Astrocyte of the spinal cord (primary cell): ENCODE results near the gene DHDH.

Source experiments
- DNase-seq: peaks from one replicate; pipeline ENCODE4 v3.0.0; 2011; ENCODE audit warnings: low read depth, low spot score
- H3K4me3 ChIP-seq: 2 replicates; pipeline ENCODE4 v1.5.1; 2011; ENCODE audit warnings: low read depth, mild to moderate bottlenecking, low read length, moderate library complexity
- in situ Hi-C: cut with HindIII; loops from 2 replicates; pipeline ENCODE4 v1.10.0; 2017; ENCODE audit warnings: low sequenced_read_pairs
- TF ChIP-seq, protein P1 (sequence below): IDR thresholded peaks from 2 replicates; pipeline ENCODE4 v1.5.1; 2012; ENCODE audit warnings: low read depth, mild to moderate bottlenecking, low read length, inconsistent platforms

The DHDH gene

GRCh38 chr19:48950830-48951519 is 17.5 kb downstream of the DHDH start:
- DNase-seq = no peak
- TF ChIP-seq, protein P1, sequence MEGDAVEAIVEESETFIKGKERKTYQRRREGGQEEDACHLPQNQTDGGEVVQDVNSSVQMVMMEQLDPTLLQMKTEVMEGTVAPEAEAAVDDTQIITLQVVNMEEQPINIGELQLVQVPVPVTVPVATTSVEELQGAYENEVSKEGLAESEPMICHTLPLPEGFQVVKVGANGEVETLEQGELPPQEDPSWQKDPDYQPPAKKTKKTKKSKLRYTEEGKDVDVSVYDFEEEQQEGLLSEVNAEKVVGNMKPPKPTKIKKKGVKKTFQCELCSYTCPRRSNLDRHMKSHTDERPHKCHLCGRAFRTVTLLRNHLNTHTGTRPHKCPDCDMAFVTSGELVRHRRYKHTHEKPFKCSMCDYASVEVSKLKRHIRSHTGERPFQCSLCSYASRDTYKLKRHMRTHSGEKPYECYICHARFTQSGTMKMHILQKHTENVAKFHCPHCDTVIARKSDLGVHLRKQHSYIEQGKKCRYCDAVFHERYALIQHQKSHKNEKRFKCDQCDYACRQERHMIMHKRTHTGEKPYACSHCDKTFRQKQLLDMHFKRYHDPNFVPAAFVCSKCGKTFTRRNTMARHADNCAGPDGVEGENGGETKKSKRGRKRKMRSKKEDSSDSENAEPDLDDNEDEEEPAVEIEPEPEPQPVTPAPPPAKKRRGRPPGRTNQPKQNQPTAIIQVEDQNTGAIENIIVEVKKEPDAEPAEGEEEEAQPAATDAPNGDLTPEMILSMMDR = no peak
- no peak overlapping the region for H3K4me3 ChIP-seq
- in situ Hi-C loops = no loop called here

- TF ChIP-seq, protein P1 = no peak
- DNase-seq = no peak
- H3K4me3 ChIP-seq = no peak overlapping the region
- in situ Hi-C loops = no loop called here
These were observed 19.6 kb downstream of the DHDH start for GRCh38 chr19:48953141-48953540.

DNA sequence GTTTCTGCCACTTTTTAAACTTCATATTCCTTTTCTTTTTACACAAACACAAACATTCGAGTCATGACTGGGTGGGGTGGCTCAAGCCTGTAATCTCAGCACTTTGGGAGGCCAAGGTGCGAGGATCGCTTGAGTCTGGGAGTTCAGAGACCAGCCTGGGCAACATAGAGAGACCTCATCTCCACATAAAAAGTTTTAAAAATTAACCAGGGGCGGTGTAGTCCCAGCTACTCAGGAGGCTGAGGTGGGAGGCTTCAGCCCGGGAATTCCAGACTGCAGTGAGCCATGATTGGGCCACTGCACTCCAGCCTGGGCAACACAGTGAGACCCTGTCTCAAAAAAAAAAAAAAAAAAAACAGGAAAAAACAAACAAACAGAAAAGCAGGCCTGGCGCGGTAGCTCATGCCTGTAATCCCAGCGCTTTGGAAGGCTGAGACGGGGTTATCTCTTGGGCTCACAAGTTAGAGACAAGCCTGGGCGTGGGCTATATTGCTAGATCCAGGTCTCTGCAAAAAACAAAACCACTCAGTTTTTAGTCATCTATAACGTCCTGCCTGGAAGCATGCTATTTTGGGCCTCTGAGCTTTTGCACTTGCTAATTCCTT is 20.6 kb downstream of the DHDH start:
- TF ChIP-seq, protein P1 = no peak
- in situ Hi-C loops = no loop called here
- H3K4me3 ChIP-seq = peak overlapping the region; percentile 99
- DNase-seq = no peak

DNA sequence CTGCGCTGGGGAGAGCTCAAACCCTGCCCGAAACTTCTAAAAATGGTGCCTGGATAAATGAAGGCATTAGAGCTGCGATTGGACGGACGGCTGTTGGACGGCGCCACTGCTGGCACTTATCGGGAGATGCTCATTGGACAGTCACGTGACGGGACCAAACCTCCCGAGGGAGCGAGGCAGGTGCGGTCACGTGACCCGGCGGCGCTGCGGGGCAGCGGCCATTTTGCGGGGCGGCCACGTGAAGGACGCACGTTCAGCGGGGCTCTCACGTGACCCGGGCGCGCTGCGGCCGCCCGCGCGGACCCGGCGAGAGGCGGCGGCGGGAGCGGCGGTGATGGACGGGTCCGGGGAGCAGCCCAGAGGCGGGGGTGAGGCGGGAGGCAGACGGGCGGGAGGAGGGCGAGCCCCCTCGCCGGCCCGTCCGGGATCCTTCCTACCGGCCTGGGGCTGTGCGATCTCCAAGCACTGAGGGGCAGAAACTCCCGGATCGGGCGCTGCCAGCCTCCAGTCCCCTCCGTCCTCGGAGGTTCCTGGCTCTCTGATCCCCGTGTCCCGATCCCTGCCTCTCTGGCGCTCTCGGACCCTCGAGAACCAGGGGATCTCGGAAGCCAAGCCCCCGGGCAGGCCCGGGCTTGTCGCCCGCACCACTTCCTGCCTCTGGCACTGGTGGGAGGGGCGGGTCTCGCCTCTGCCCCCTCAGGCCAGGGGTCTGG is 21.3 kb downstream of the DHDH start, which contains the start of gene BAX:
TSS of gene BAX (plus strand) at position 281 of the 713 bp plus-strand sequence. CDS start at position 335, 54 bp downstream.
- in situ Hi-C loops = no loop called here
- peak within 1 kb of the TSS; percentile 99 for H3K4me3 ChIP-seq
- TF ChIP-seq, protein P1 = no peak
- peak; percentile 97 for DNase-seq

- DNase-seq = no peak
- TF ChIP-seq, protein P1 = no peak
- peak overlapping the region; percentile 99 for H3K4me3 ChIP-seq
- in situ Hi-C loops = no loop called here
These were observed 21.9 kb downstream of the DHDH start for GRCh38 chr19:48955308-48955958.

DNA sequence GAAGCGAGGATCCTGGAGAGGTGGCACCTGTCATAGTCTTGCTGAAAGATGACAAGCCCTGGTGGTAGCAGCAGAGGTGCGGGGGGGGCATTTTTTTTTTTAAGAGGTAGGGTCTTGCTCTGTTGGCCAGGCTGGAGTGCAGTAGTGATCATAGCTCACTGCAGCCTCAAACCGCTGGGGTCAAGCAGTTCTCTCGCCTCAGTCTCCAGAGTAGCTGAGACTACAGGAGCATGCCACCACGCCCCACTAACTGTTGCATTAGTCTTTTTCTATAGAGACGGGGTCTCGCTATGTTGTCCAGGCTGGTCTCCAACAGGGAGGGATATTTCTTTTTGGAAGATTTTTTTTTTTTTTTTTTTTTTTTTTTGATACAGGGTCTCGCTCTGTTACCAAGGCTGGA is 24.5 kb downstream of the DHDH start:
- no peak overlapping the region for H3K4me3 ChIP-seq
- TF ChIP-seq, protein P1 = no peak
- no peak for DNase-seq
- in situ Hi-C loops = no loop called here
